Fibroblast of skin of right quadriceps (primary cell): ENCODE data around the gene CAMK4.
"Not testable (repeated sequence)": the region's sequence is repeated elsewhere in the genome, so short reads cannot be mapped to it uniquely, and the experiment has no call there.

Experiments used
- DNase-seq: peaks from one replicate; pipeline ENCODE4 v3.0.0-alpha.2; 2013

CAMK4 gene

GRCh38 chr5:111320953-111321352, 96.8 kb downstream of the CAMK4 start:
- DNase-seq: no peak

- DNase-seq: no peak
These were observed 97.2 kb downstream of the CAMK4 start for GRCh38 chr5:111321376-111321775.

- no peak for DNase-seq
These were observed 102.4 kb downstream of the CAMK4 start for GRCh38 chr5:111326551-111326950.

- no peak for DNase-seq
These were observed 112.9 kb downstream of the CAMK4 start for GRCh38 chr5:111337133-111337532.

DNA sequence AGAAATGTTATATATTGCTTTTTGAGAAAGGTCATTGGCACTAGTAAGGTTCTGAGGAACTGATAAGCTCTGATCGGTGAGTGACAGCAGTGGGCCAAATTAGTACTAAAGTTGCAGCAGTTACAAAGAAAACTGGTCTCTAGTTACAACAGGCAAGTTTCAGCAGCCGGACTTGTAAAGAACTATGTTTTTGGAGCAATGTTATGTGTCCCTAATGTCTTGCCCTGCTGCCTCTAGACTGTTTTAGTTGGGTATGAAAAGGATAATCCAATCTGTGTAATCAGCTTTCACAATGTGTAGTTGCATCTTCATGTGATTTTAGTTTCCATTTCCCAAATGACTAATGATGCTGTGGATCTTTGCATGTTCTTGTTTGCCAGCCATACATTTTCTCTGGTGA, 113.5 kb downstream of the CAMK4 start:
- no peak for DNase-seq

DNA sequence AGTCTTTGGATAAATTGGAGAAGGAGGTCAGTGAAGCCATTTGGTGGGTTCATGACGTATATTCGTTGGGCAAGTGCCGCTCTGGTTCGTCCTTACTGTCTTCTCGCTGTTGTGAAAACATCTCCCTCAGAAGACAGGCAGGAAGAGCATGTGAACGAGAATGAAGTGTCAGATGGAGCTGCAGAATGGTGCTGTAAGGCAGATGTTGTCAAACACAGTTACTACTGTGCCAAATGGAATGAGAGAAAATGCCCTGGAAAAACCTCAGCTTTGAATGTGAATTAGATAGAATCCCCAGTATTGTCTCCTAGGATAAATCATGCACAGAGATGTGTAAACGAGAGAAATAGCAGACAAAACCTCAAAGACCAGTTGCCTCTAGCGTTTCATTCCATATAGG, 121.5 kb downstream of the CAMK4 start:
- DNase-seq: peak; percentile 22

- DNase-seq: no peak
These were observed 122.8 kb downstream of the CAMK4 start for GRCh38 chr5:111347021-111347420.

DNA sequence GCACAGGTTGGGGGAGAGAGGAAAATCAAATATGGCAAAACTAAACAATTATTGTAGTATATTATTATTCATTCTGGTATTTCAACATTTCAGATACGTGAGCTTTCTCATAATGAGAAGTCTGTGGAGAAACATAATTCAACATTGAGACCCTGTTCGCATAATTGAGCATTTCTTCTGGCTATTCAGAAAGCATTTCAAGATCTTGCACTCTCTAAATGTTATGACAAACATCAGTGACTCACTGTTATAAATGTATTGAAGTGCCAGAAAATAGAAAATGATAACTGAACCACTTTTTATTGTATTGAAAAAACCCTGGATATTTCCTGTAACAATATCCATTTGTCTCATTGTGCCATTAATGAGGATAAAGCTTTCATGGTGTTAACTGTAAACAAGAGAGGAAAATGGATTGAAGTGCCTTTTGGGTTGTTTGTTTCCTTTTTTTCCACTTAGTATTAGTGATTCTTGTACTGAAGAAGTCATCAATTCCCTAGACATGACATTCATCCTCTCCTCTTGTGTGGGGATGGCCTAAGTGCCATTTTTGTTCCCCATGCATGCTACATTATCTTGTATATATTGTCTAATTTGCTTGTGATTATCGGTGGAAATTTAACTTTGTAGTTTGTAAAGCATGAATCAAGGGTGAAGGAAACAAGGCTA, 124.6 kb downstream of the CAMK4 start:
- no peak for DNase-seq

- no peak for DNase-seq
These were observed 125.2 kb downstream of the CAMK4 start for GRCh38 chr5:111349429-111349828.

DNA sequence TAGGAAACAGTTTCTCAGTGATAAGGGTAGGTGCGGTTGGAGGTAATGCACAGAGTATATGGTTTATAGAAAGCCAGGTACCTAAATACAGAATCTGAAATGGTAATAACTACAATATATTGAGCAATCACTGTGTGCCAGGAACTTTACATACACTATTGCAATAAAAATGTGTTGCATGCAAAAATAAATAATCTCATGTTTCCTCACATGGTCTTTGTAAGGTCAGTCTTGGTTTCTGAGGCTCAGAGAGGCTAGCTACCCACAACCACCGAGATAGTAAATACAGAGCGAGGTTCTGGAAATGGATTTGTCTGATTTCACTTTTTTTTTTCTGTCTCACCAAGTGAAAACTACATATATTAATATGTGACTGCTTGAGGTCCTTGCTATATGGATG, 128.9 kb downstream of the CAMK4 start:
- DNase-seq: no peak

DNA sequence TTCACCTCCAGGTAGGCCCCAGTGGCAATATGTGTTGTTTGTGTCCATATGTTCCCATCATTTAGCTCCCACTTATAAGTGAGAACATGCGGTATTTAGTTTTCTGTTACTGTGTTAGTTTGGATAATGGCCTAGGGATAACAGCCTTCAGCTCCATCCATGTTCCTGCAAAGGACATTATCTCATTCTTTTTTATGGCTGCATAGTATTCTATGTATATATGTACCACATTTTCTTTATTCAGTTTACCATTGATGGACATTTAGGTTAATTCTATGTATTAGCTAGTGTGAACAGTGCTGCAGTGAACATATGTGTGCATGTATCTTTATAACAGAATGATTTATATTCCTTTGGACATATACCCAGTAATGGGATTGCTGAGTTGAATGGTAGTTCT, 134.5 kb downstream of the CAMK4 start:
- DNase-seq: not testable (repeated sequence)

- no peak for DNase-seq
These were observed 136.0 kb downstream of the CAMK4 start for GRCh38 chr5:111360173-111360572.

GRCh38 chr5:111364992-111365391, 140.8 kb downstream of the CAMK4 start:
- DNase-seq: peak; percentile 20

- DNase-seq: no peak
These were observed 142.2 kb downstream of the CAMK4 start for GRCh38 chr5:111366388-111366787.

GRCh38 chr5:111367115-111367514, 142.9 kb downstream of the CAMK4 start:
- peak; percentile 11 for DNase-seq

- no peak for DNase-seq
These were observed 148.6 kb downstream of the CAMK4 start for GRCh38 chr5:111372799-111373198.

GRCh38 chr5:111374380-111374779, 150.2 kb downstream of the CAMK4 start:
- DNase-seq: no peak

DNA sequence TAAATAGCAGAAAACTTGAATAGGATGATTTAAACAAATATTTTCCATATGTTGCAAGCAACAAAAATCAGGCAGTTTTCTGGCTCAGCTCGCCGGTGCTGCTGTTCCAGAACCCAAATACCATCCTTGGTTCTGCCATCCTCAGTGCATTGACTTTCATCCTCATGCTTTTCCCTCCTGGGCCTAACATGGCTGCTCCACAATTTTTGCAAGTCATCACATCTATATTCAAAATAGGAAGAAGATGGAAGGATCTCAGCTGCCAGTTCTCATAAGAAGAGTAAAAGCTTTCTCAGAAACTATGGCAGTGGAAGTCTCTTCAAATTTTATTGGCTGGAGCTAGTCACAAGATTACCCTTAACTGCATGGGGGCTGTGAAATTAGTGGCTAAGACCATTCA, 151.5 kb downstream of the CAMK4 start:
- DNase-seq: no peak

DNA sequence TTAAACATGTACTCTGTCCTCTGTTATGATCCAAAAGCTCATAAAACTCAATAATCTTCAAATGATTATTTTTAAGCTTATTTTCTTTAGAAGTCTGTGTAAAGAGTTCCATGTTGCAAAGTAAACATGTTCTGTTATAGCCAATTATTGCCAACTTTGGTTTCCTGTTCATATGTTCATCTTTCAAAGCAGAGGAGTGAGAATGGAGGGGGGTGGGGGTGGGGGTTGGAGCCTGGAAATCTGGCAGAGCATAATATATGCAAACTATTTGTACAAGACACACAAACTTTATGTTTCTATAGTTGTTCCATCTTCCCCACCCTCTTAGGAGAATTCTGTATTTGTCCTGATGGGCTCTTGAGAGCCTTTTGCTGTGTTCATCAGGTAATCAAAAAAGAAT, 153.1 kb downstream of the CAMK4 start:
- no peak for DNase-seq

- no peak for DNase-seq
These were observed 155.2 kb downstream of the CAMK4 start for GRCh38 chr5:111379391-111379816.

GRCh38 chr5:111383288-111383970, 159.2 kb downstream of the CAMK4 start:
- DNase-seq: peak; percentile 38

DNA sequence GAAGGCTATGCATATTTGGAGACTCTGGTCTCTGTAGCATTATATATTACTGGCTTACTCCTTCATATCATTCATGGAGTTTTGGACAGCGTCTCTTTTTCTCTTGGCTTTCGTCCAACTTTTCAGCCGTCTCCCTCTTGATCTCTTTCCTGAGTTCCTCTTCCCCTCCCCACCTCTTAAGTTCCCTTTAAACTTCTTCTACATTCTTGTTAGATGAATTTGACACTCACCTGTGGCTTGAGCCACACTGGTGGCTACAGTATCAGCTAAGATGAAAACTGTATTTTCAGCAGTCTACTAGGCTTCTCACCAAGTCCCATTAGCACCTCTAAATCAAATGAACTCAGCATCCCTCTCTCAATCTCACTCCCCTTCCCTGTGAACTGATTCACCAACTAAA, 160.0 kb downstream of the CAMK4 start:
- peak; percentile 26 for DNase-seq

DNA sequence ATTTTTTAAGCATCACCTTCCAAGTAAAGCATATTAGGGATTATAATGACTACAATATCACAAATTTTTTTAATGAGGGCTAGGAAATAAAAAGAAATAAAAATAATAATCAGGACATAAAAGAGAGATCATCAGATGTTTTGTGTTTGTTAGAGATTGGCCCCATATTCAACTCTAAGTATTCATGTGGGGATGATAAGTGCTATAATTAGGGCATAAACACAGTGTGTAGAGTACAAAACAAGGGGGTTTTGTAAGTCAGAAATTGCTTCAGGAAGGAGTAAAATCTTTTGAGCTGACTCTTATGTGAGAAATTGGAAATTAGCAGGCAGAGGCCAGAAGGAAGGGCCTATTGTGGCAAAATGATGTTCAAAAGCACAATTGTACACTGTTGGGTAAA, 160.9 kb downstream of the CAMK4 start:
- DNase-seq: no peak

DNA sequence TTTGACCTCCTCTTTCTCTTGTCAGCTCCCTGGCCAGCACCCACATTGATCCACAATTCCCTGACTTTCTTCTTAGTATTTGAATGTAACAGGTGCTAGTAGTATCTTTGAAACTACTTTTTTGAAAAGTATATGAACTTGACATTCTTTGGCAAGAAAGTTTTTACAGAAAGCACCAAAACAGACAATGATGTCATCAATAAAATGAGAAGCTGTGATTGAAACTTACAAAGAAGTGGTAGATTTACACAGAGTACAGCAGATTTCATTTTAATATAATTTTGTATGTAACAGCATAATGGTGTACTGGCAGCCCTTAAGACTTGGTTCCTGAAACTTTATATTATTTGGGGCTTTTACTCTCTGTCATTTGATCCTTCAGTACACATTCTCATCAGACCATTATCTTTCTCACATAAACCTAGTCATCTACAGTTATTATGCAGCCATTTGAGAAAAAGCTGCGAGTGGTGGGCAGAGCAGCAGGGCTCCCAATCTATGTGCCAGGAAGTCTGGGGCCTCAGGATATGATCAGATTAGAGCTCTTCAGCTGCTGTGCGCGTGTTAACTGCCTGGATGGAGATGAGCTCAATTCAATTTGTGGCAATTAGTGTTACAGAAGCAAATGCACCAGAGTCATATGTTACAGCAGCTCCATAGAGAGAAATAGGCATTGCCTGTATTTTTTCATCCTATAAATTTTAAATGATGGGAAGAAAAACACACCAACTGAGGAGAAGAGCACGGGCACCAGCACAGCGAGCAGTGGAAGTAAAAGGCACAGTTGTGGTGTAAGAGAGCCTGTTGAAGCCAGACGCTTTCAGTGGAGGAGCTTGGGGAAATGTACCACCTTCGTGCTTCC, 162.0 kb downstream of the CAMK4 start:
- DNase-seq: no peak
